Activated B cell treated with CpG ODN at 0.5 μM for 24 hours (primary cell): Measurements from ENCODE around the gene THOP1. TPM values are rescaled to one million over a fixed set of nuclear protein-coding genes. Genes with fewer than 3 reads are reported as not detected.

Experiments
- ATAC-seq: fragments of 200-7000 bp; cut with Tn5 transposase; one replicate; pipeline ENCODE4 v1.10.0; 2021; ENCODE audit warnings: low read depth, mild to moderate bottlenecking, moderate library complexity
- CTCF ChIA-PET: fragments of 350-600 bp; sonication (Branson Sonifier 250); formaldehyde crosslinking; loops from one replicate; lab custom pipeline; 2021; ENCODE audit warnings: antibody characterized with exemption; lab: Charles Lee
- POLR2A ChIA-PET: fragments of 350-600 bp; sonication (Branson Sonifier 250); formaldehyde crosslinking; loops from one replicate; lab custom pipeline; 2021; ENCODE audit warnings: antibody characterized with exemption; lab: Charles Lee
- DNase-seq: peaks from one replicate; pipeline ENCODE4 v3.0.0; 2022
- H3K27ac Mint-ChIP-seq: one replicate; pipeline ENCODE4 v1.8.0; 2020; ENCODE audit warnings: mixed read lengths
- H3K27me3 Mint-ChIP-seq: one replicate; pipeline ENCODE4 v1.8.0; 2021; ENCODE audit warnings: mixed read lengths
- H3K36me3 Mint-ChIP-seq: one replicate; pipeline ENCODE4 v1.8.0; 2021; ENCODE audit warnings: low read depth, mixed read lengths
- H3K4me1 Mint-ChIP-seq: one replicate; pipeline ENCODE4 v1.8.0; 2021; ENCODE audit warnings: mixed read lengths
- H3K4me3 Mint-ChIP-seq: one replicate; pipeline ENCODE4 v1.8.0; 2020; ENCODE audit warnings: mild to moderate bottlenecking, mixed read lengths
- H3K9me3 Mint-ChIP-seq: one replicate; pipeline ENCODE4 v1.8.0; 2020; ENCODE audit warnings: mixed read lengths
- intact Hi-C: fragments of 100-400 bp; cut with micrococcal nuclease; formaldehyde crosslinking; loops from one replicate; pipeline ENCODE4 v1.15.1; 2024
- total RNA-seq: library from RNA; stranded (reverse); gene quantifications from 2 replicates; pipeline ENCODE4 v1.2.3, GENCODE V29; 2022
- TF ChIP-seq, protein P1 (sequence below): fragments of 200-600 bp; IDR thresholded peaks from one replicate; pipeline ENCODE4 v1.8.0; 2022; ENCODE audit warnings: antibody characterized with exemption, mild to moderate bottlenecking

The THOP1 gene
- total RNA-seq, 1 donor from 2014 or later: 104 TPM

DNA sequence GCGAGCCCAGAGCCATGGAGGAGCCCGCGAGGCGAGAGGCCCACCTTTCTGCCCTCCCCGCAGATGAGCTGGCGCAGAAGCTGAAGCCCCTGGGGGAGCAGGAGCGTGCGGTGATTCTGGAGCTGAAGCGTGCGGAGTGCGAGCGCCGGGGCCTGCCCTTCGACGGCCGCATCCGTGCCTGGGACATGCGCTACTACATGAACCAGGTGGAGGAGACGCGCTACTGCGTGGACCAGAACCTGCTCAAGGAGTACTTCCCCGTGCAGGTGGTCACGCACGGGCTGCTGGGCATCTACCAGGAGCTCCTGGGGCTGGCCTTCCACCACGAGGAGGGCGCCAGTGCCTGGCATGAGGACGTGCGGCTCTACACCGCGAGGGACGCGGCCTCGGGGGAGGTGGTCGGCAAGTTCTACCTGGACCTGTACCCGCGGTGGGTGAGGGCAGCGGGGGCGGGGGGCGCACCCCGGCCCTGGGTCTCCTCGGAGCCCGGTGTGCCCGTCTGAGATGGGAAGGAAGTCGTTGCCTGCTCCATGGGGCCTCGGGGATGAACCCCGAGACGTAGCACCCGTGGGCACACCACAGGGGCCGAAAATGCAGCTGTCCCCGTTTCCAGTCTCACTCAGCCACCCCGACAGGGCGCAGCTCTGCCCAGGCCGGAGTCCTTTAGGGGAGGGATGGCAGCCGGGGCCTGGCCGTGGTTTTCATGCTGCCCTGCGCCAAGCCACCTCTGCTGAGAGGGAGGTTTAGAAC lies 22.3 kb downstream of the THOP1 start:
- Mint-ChIP-seq H3K27me3 (no peaks in the 10 kb centered on the region), H3K4me1 (no peaks in the 10 kb centered on the region), H3K36me3 (peaks cover 60% of the 10 kb centered on the region), H3K27ac (no peak overlapping the region), H3K4me3 (no peak overlapping the region), H3K9me3 (no peaks in the 10 kb centered on the region)
- DNase-seq (no peak), ATAC-seq (no peak)
- ChIA-PET POLR2A (no interaction called here), CTCF (no interaction called here)
- TF ChIP-seq, protein P1, sequence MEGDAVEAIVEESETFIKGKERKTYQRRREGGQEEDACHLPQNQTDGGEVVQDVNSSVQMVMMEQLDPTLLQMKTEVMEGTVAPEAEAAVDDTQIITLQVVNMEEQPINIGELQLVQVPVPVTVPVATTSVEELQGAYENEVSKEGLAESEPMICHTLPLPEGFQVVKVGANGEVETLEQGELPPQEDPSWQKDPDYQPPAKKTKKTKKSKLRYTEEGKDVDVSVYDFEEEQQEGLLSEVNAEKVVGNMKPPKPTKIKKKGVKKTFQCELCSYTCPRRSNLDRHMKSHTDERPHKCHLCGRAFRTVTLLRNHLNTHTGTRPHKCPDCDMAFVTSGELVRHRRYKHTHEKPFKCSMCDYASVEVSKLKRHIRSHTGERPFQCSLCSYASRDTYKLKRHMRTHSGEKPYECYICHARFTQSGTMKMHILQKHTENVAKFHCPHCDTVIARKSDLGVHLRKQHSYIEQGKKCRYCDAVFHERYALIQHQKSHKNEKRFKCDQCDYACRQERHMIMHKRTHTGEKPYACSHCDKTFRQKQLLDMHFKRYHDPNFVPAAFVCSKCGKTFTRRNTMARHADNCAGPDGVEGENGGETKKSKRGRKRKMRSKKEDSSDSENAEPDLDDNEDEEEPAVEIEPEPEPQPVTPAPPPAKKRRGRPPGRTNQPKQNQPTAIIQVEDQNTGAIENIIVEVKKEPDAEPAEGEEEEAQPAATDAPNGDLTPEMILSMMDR: no peak
- intact Hi-C loops: no loop called here

DNA sequence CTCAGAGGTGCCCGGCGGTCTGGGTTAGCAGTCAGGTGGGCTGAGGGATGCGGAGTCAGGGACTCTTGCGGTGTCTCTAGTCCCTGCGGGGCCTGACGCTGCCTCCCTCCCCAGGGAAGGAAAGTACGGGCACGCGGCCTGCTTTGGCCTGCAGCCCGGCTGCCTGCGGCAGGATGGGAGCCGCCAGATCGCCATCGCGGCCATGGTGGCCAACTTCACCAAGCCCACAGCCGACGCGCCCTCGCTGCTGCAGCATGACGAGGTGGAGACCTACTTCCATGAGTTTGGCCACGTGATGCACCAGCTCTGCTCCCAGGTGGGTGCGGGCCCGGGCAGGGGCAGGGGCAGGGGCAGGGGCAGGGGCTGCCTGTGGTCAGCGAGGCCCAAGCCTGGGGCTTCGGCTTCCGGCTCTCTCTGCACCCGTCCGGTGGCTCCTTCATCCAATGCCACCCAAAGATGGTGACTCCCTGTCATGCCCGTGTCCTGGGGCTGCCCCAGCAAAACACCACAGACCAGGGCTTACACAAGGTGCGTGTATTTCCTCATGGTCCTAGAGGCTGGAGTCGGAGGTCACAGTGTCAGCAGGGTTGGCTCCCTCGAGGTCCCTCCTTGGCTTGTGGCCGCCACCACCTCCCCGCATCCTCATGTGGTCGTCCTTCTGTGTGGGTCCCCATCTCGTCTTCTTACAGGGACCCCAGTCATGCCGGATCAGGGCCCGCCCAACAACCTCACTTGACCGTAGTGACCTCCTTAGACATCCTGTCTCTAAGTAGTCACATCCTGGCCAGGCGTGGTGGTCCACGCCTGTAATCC lies 23.0 kb downstream of the THOP1 start:
- intact Hi-C loops: no loop called here
- no peaks in the 10 kb centered on the region for H3K27me3 Mint-ChIP-seq
- ChIA-PET POLR2A (no interaction called here), CTCF (no interaction called here)
- H3K4me1 Mint-ChIP-seq: no peaks in the 10 kb centered on the region
- no peaks in the 10 kb centered on the region for H3K9me3 Mint-ChIP-seq
- H3K27ac Mint-ChIP-seq: no peak overlapping the region
- ATAC-seq: no peak
- DNase-seq: no peak
- TF ChIP-seq, protein P1: no peak
- H3K36me3 Mint-ChIP-seq: peaks cover 54% of the 10 kb centered on the region
- no peak overlapping the region for H3K4me3 Mint-ChIP-seq

DNA sequence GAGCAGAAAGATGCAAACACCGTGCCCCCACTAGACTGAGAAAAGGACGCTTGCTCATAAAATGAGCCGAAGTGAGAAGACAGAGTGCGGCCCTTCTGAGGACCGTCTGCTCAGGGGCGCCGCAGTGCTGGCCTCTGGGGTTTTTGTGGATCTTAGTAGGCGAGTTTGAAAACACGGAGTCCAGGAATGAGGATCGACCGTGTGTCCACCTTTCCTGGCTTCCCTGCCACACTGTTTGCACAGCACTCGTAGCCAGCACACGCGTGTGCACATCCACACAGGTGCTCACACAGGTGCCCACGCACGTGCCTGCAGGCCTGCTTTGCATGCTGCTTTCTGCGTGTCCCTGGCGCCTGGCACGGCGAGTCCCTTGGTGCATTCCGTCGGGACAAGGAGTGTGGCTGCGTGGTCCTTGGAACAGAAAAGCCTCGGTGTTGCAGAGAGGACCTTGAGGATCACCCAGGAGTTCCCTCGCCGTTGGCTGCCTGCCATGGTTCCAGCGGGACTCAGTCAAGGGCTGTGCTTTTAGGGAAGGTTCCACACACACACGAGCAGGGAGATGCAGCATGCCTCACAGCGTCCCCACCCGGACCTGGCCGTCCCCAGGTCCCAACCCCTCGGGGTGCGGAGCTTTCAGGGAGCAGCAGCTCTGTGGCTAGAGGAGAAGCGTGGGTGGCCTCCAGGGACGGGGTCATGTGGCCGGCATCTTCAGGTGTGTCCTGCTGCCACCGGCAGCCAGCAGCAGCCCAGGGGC lies 24.3 kb downstream of the THOP1 start:
- no peaks in the 10 kb centered on the region for H3K4me1 Mint-ChIP-seq
- CTCF ChIA-PET: no interaction called here
- TF ChIP-seq, protein P1: no peak
- intact Hi-C loops: no loop called here
- no peaks in the 10 kb centered on the region for H3K9me3 Mint-ChIP-seq
- H3K27ac Mint-ChIP-seq: no peak overlapping the region
- H3K4me3 Mint-ChIP-seq: no peak overlapping the region
- ATAC-seq (no peak), DNase-seq (no peak)
- no peaks in the 10 kb centered on the region for H3K27me3 Mint-ChIP-seq
- H3K36me3 Mint-ChIP-seq: peaks cover 50% of the 10 kb centered on the region
- POLR2A ChIA-PET: no interaction called here

DNA sequence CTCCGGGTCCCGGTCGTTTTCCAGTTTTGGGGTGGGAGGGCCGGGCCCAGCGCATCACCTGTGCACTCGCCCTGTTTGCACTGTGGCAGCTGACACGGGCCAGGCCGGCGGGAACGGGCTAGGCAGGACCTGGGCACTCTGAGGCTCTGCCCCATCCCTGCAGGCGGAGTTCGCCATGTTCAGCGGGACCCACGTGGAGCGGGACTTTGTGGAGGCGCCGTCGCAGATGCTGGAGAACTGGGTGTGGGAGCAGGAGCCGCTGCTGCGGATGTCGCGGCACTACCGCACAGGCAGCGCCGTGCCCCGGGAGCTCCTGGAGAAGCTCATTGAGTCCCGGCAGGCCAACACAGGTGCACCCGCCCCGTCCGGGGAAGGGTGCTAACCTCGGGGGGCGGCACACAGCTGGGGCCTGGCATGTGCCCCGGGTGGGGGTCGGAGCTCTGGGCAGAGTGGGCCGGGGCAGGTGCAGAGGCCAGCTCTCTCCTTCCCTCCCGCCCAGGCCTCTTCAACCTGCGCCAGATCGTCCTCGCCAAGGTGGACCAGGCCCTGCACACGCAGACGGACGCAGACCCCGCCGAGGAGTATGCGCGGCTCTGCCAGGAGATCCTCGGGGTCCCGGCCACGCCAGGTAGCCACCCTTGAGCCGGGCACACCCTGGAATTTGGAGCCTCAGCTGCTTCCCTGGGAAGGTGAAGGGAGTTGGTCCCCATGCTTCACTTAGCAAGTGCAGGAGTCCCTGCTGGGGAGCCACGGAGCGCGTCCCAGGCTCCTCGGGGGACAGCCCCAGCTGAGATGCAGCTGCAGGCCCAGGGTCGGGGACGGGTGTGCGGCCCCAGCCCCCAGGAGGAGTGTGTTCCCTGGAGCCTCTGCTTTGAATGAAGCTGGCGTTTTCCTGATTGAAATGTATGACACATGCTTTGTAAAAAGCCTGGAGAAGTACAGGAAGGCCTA lies 25.1 kb downstream of the THOP1 start:
- peaks cover 43% of the 10 kb centered on the region for H3K36me3 Mint-ChIP-seq
- H3K27ac Mint-ChIP-seq: no peak overlapping the region
- ATAC-seq: no peak
- TF ChIP-seq, protein P1: no peak
- CTCF ChIA-PET: no interaction called here
- H3K27me3 Mint-ChIP-seq: no peaks in the 10 kb centered on the region
- POLR2A ChIA-PET: no interaction called here
- no peaks in the 10 kb centered on the region for H3K4me1 Mint-ChIP-seq
- H3K4me3 Mint-ChIP-seq: no peak overlapping the region
- intact Hi-C loops: no loop called here
- no peaks in the 10 kb centered on the region for H3K9me3 Mint-ChIP-seq
- no peak for DNase-seq
